GM18870 (cell line): ENCODE results near the gene TMEM174.
A peak's percentile ranks its signal among the peaks of the same experiment; 100 is the strongest.

Source experiments
- ATAC-seq: cut with Tn5 transposase; IDR thresholded peaks from one replicate; pipeline ENCODE4 v1.9.1; 2021; ENCODE audit warnings: moderate library complexity; ENCODE audit not compliant: unreplicated experiment

The TMEM174 gene

DNA sequence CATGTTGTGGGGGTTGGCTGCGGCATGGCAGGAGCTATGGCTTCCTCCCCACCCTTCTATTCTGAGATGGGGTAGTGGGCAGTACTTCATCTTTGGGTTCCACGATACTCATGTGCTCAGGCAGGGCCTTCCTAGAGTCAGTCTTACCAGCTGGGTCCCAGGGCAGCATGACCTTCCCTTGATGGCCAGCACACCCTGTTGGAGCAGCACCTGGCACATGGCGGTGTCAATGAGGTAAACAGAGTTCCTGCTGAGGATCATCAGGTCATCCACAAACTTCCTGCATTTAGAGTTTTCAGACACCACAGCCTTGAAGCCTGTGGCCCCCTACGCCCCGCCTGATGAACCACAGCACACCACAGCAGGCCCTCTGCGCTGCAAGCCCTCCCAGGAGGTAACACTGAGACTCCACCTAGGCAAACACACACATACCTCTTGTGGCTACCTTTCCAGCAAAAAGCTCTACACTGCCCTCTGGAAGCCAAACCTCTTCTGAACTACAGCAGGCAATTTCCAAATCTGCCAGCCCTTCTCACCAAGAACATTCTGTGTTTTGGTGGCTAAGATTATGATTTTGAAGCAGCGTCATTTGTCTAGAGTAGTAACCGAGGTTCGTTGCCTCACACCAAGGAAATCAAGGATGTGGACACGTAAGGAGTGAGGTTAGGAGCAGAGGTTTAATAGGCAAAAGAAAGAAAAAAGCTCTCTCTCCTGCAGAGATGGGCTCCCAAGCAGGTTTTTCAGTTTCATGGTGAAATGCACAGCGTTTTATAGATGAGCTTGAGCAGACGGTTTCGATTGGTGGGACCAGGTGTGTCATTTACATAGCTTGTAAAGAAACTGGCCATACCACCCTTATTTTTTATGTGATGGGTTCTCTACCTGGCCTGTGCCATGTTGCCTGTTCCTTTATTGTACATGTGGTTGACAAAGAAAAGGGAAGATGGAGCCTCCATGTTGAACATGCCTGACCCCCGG lies 20.3 kb upstream of the TMEM174 start:
- no peak for ATAC-seq

DNA sequence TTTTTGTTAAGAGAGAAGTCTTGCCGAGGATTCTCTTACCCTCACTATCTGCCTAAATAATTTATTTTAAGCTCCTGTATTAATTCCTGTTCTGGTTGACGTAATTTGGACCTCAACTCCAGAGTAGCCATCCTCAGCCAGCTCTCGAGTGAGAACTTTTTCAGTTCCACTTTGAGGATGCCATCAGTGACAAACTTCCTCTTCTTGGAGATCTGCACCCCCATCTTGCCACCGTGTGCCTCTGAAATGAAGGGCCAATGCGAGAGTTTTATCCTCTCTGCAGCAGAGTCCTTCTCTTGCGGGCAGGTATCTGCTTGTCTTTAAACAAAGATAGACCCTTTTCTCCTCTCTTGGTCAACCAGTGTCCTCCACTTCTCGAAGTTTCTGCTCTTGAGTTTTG lies 19.5 kb upstream of the TMEM174 start:
- no peak for ATAC-seq

DNA sequence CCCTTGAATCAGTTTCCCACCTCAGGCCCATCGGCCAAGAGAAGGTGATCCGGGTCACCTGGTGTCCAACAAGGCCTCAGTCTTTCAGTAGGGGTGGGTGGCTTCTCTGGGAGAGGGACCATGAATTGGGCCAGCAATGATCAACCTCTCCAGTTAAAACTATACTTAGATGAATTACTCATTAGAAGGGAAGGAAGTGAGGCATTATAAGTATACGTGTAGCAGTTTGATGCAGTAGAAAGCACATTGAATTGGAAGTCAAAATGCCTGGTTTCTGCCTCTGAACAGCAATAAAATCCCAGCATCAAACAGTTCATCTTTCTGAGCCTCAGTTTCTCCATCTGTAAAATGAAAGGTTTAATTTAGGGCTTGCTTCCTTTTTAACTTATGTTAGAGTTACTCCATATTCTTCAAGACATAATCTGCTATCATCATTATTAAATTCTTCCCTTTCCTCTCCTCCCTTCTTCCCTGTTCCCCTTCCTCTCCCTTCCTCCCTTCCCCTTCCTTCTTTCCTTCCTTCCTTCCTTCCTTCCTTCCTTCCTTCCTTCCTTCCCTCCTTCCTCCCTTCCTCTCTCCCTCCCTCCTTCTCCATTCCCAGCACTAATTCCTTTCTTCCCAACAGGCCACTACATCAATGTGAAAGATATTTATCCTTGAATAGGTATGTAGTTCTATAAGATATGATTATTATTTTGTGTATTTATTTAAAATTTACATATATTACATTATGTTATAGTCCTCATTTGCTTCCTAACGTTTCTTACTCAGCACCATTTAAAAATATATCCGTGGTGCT lies 18.6 kb upstream of the TMEM174 start:
- no peak for ATAC-seq

DNA sequence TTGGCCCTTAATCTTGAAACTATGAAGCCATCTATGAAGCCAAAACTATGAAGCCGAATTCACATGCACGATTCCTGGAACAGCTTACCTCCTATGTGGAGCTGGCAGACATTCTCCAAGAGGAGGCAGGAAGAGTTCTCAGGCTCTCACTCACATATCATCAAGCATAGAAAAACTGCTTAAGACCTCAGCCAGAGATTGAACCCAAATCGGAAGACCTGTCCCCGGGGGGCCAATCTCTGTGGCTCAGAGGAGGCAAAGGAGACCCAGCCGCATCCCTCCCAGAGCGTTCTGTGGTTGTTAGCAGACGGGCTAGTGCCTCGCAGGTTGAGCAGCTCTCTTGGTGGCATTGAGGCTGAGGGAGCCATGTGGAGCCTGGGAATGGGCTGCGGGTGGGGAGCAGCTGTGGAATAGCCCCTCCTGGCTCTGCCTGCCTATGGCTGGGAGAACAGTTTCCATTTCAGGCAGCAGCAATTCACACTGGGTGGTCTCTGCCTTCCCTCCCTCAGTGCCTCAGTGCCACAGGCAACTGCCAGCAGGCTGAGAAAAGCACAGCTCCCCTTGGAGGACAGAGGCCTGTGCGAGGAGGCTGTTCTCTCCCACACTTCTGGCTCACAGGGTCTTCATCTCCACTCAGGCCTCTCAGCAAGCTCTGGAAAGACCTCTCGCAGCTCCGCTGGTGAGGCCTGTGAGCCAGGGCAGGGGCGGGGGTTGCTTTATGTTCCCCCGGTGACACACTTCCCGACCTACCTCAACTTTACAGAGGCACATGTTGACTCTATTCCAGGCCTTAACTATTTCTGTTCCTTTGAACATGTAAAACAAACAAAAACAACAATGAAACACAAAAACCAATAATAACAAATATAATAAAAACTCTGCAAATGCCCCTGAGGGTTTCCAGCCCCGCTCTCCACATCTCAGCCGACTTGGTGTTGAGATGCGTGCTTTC lies 17.4 kb upstream of the TMEM174 start:
- no peak for ATAC-seq

DNA sequence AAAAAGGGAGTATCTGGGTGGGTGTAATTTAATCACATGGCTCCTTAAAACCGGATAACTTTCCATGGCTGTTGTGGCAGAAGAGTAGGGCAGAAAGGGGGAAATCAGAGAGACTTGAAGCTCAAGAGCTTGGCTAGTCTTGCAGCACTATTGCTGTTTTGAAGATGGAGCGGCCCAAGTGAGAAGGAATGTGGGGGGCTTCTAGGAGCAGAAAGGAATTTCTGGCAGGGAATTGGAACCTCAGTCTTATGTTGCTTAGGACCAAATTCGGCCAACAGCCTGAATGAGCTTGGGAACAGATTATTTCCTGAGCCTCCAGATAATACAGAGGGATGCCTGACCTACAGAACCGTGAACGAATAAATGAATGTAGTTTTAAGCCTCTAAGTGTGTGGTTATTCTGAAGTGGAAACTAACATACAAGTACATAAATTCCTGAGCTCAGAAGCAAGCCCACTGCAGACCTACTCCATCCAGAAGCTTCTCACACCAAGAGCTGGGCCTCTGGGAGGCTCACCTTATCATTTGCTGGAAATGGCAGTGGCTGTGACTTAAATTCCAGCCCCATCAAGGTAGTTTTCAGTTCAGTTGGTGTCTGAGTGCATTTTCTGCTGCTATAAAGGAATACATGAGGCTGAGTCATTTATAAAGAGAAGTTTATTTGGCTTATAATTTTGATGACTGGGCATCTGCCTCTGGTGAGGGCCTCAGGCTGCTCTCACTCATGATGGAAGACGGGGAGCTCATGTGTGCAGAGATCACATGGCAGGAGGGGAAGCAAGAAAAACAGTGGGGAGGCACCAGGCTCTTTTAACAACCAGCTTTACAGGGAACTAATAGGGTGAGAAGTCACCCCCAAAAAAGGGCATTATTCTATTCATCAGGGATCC lies 15.3 kb upstream of the TMEM174 start:
- no peak for ATAC-seq

DNA sequence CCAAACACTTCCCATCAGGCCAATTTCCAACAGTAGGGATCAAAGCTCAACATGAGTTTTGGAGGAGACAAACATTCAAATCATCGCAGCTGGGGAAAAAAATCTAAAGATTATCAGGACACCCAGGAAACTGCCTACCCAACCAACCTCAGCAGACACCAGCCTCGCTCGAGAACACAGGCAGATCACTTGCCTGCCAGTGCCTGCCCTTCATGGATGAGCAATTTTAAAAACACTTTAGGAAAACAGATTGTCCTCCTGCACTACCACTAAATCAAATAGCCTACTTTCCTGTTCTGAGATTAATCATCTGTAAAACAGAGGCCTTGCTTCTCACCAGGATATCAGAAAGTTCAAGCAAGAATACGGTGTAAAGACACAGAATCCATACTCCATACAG lies 14.7 kb upstream of the TMEM174 start:
- no peak for ATAC-seq

DNA sequence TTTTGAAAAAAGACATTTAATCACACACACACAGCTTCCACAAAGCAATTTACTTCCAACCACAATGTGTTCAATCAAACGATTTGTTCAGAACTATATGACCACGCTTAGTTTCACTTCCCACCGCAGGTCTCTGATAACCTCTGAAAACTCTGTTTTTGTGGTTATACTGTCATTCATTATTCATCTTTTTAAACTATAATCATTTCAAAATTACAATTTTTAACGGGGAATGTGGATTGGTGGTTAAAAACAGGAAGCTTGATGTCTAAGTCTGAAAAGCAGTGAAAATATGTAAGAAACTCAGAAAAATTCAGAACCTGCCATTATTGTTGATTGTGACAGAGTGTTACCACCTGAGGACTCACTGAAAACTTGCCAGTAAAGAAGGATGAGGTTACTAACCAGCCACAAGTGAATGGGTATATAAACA lies 12.7 kb upstream of the TMEM174 start:
- peak; percentile 89 for ATAC-seq

DNA sequence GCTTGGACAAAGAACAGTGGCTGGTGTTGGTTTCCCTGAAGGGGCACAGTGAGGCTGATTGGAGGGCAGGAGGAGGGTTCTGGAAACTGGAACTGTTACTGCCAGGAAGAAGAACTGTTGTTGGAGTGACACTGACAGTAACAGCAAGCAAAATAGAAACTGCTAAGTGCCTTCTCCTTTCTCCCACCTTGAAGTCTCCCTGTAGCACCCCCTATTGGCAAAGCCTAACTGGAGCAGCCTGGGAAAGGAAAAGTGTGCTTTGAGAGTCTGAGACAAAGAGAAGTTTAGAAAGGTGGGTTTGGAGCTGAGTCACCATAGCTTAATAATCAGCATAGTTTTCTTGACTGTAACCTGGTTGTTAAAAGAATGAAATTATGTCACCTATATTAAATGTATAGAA lies 2.5 kb upstream of the TMEM174 start:
- no peak for ATAC-seq

DNA sequence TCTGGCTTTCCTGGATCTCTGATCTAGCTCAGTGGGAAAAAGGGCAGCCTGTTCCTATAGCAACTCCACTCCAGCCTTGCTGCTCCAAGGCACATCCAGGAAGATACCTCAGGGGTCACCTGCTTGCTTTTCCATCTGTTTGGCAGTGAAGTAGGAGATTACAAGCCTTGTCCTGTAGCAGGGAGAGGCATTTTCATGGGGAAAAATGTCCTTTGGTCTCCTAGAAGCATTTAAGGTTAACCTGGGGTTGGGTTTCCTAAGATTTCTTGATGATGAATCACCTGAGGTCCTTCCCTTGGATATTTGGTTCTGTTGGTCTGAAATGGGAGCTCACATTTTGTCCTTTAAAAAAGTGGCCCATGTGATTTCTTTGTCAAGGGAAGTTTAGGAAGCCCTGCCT lies 1.5 kb upstream of the TMEM174 start:
- no peak for ATAC-seq

DNA sequence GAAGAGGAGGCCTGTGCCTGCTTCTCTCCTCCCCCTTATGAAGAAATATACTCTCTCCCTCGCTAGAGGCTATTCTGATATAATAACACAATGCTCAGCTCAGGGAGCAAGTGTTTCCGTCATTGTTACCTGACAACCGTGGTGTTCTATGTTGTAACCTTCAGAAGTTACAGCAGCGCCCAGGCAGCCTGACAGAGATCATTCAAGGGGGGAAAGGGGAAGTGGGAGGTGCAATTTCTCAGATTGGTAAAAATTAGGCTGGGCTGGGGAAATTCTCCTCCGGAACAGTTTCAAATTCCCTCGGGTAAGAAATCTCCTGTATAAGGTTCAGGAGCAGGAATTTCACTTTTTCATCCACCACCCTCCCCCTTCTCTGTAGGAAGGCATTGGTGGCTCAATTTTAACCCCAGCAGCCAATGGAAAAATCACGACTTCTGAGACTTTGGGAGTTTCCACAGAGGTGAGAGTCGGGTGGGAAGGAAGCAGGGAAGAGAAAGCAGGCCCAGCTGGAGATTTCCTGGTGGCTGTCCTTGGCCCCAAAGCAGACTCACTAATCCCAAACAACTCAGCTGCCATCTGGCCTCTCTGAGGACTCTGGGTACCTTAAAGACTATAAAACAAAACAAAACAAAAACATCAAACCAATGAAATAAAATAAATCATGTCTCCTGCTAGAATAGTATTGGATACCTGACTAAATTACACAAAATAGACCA lies 1.3 kb downstream of the TMEM174 start:
- ATAC-seq = no peak

DNA sequence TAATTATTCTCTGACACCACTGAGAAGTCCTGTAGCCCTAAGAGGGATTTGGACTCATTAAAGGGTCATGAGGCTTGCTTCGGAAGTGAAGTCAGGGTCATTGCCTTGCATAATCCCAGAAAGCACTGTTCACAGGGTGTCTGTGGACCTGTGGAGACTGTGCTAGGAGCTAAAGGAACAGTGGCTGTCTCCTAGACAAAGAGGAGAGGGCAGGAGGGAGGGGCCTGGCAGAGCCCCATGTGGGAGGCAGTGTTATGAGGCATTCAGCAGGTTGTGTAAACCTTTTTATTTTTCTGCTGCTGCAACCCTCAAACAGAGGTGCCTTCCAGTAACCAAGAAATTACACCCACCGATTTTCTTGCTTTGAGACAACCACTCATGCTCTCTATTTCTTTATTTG lies 3.3 kb downstream of the TMEM174 start:
- ATAC-seq = no peak

DNA sequence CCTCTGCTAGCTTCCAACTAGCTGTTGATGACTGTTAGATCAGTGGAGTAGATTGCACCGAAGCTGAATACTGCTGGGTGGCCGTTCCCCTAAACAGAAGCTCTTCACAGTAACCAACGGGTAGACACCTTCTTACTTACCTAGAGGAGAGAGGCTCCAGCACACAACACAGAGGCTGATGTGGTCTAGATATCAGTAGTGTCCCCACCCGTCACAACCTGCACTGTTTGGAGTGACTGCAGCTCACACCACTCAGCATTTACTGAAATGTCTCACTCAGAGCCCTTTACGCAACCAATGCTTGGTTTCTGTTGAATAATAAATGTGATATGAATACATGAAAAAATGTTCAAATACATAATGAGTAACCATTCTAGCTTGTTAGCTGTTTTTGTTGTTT lies 5.3 kb downstream of the TMEM174 start:
- no peak for ATAC-seq

DNA sequence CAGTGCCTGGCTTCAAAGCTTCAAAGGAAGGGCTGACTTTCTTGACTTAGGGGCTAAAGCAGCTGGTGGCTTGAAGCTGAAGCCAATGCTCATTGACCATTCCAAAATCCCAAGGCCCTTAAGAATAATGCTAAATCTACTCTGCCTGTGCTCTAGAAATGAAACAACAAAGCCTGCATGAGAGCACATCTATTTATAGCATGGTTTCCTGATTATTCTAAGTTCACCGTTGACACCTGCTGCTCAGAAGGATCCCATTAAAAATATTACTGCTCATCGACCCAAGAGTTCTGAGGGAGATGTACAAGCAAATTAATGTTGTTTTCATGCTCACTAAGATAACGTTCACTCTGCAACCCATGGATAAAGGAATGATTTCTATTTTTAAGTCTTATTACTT lies 6.7 kb downstream of the TMEM174 start:
- no peak for ATAC-seq

DNA sequence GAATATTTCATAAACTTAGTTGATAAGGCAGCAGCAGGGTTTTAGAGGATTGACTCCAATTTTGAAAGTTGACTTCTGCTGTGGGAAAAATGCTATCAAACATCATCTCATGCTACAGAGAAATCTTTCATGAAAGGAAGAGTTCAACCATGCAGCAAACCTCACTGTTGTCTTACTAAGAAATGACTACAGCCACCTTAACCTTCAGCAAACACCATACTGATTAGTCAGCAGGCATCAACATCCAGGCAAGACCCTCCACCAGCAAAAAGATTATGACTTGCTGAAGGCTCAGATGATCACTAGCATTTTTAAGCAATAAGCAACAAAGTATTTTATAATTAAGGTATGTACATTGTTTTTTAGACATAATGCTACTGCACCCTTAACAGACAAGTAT lies 7.6 kb downstream of the TMEM174 start:
- no peak for ATAC-seq

DNA sequence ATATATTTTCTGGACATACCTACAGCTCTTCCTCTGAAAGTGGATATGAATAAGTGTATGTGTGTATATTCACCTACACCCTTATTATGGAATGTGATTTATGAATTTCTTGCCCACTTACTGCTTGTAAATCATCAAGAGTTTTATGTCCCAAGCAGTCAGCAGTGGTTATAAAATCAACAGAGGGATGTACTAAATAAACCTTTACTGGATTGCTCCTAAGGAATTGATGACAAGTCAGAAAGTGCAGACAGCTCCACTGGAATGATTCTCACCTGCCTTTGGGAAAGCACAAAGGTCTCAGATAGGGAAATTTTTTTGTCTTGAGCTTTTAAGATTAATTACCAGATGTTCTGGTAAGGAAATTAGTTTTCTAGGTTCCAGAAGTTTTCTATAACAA lies 9.3 kb downstream of the TMEM174 start:
- ATAC-seq = no peak

DNA sequence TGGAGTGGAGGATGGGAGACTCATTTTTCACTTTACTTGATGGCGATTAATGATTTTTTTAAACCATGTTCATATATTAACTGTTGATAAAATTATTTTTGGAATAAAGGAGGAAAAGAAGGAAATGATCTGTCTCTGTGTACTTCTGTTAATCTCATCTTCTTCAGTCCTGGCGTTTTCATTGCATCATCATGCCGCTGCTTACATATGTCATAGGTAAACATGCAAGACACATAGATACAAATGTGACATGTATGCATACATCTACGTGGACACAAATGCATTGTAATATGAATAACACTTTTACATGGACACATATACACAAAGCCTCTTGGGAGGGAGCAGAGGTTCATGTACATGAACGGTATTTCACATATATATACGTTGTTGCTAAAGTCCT lies 10.0 kb downstream of the TMEM174 start:
- ATAC-seq = no peak

DNA sequence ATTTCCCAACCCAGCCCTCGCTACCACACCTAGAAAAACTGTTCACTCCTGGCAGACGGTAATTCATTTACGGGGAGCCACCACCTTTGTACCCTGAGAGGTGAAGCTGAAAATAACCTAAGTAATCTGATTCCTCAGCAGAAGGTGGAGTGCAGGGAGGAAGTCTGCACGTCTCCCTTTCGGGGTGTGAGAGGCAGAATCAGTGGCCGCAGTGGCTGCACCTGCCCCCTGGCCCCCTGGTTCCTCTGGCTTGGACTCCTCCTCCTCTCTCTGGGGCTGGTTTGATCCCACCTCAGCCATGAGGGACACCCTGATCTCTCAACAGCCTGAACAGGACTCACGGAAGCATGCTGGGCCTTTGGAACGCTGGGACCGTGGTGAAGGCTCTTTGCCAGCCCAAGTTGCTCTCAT lies 10.5 kb downstream of the TMEM174 start:
- no peak for ATAC-seq

DNA sequence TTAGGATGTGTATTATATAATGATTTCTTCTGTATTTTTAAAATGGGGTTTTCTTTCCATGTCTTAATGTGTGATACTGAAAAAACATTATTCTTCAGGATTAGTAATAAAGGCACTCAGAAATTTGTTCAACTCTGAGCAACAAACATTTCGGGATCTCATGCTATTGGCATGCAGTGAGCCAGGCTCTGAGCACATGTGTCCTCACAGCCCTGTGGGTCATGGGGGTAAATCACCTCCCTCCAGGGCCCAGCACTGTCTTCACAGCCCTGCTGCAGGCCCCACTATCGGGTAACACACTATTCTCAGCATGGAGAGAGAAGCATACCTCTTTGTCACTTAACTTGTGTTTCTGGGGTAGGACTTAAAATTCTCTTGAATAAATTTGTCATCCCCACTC lies 14.0 kb downstream of the TMEM174 start:
- no peak for ATAC-seq
